ENCODE measurements around the gene AGBL3. TPM values are rescaled to one million over a fixed set of nuclear protein-coding genes. Genes with fewer than 3 reads are reported as not detected.

The AGBL3 gene
- total and polyA plus RNA-seq, 2 of the 8 experiments (the other 6 are each of a cell fraction or from before 2014, with no cell fraction given), result 1.1 to 1.9 TPM

- TF ChIP-seq CTCF (IDR thresholded peaks at IDR 0.05; ENCODE audit: control extremely low read depth in 1 of 3, insufficient read depth in 1 of 3, low read depth in 1 of 3, low read length in 3 of 3), result no peak
- no peak for TF ChIP-seq SRF (IDR thresholded peaks at IDR 0.05; ENCODE audit: low read depth, low read length)
- TF ChIP-seq NRF1 (IDR thresholded peaks at IDR 0.05; ENCODE audit: low read depth, low read length), result no peak
- no peak for TF ChIP-seq GABPA (IDR thresholded peaks at IDR 0.05; ENCODE audit: borderline replicate concordance, insufficient read depth, low read length)
- TF ChIP-seq SAP30 (IDR thresholded peaks at IDR 0.05; ENCODE audit: insufficient read depth, insufficient replicate concordance, low read length), result no peak
These were observed 12.8 kb downstream of the AGBL3 start (continued) for GRCh38 chr7:134999136-134999535.

Data from H1 (cell line).